KMS-11 (cell line): ENCODE results near the gene ENTREP3.
"Not testable (repeated sequence)": the region's sequence is repeated elsewhere in the genome, so short reads cannot be mapped to it uniquely, and the experiment has no call there.

Source experiments
- H2AFZ ChIP-seq: fragments of 200-600 bp; sonication (generic); 2 replicates; pipeline ENCODE4 v1.6.1; 2016; ENCODE audit warnings: antibody characterized with exemption, mixed run types, low read depth
- H3K27ac ChIP-seq: fragments of 200-600 bp; sonication (generic); 2 replicates; pipeline ENCODE4 v1.6.1; 2016; ENCODE audit warnings: mild to moderate bottlenecking, mixed run types
- H3K27me3 ChIP-seq: fragments of 200-600 bp; sonication (generic); 2 replicates; pipeline ENCODE4 v1.6.1; 2017; ENCODE audit warnings: mild to moderate bottlenecking, low read depth, mixed run types, moderate library complexity; ENCODE audit not compliant: insufficient read depth
- H3K36me3 ChIP-seq: fragments of 200-600 bp; sonication (generic); 2 replicates; pipeline ENCODE4 v1.6.1; 2017; ENCODE audit warnings: mild to moderate bottlenecking, mixed run types; ENCODE audit not compliant: insufficient read depth
- H3K4me1 ChIP-seq: fragments of 200-600 bp; sonication (generic); 2 replicates; pipeline ENCODE4 v1.6.1; 2016; ENCODE audit warnings: mild to moderate bottlenecking, low read depth, mixed run types; ENCODE audit not compliant: poor library complexity, severe bottlenecking
- H3K4me2 ChIP-seq: fragments of 200-600 bp; sonication (generic); 2 replicates; pipeline ENCODE4 v1.7.0; 2016; ENCODE audit warnings: mild to moderate bottlenecking, mixed run types
- H3K4me3 ChIP-seq: fragments of 200-600 bp; sonication (generic); IDR thresholded peaks from 2 replicates; pipeline ENCODE4 v1.6.1; 2017; ENCODE audit warnings: low read depth, low read length, mixed read lengths; ENCODE audit not compliant: insufficient read depth
- H3K79me2 ChIP-seq: fragments of 200-600 bp; sonication (generic); 2 replicates; pipeline ENCODE4 v1.6.1; 2016; ENCODE audit warnings: low read depth, mixed run types; ENCODE audit not compliant: insufficient read depth
- H3K9ac ChIP-seq: fragments of 200-600 bp; sonication (generic); 2 replicates; pipeline ENCODE4 v1.6.1; 2016; ENCODE audit warnings: mild to moderate bottlenecking, mixed run types
- H4K20me1 ChIP-seq: fragments of 200-600 bp; sonication (generic); 2 replicates; pipeline ENCODE4 v1.6.1; 2016; ENCODE audit warnings: mild to moderate bottlenecking, mixed run types; ENCODE audit not compliant: insufficient read depth
- TF ChIP-seq, protein P1 (sequence below): fragments of 200-600 bp; sonication (generic); conservative IDR thresholded peaks from 2 replicates; pipeline ENCODE4 v1.6.1; 2017; ENCODE audit warnings: low read depth, mild to moderate bottlenecking, antibody characterized with exemption, low read length, moderate library complexity, mixed read lengths

The ENTREP3 gene

DNA sequence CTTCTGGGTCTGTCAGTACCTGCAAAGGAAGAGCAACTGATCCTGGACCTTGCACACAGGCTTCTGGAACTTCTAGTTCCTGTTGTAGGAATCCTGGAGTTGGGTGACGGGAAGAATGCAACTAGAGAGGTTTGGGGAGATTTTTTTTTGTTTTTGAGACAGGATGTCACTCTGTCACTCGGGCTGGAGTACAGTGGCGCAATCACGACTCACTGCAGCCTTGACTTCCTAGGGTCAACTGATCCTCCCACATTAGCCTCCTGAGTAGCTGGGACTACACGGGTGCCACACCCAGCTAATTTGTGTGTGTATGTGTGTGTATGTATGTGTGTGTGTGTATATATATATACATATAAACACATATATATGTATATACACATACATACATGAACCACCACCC lies 18.8 kb downstream of the ENTREP3 start:
- Histone ChIP-seq H3K4me2 (no peak overlapping the region), H3K79me2 (no peaks in the 10 kb centered on the region), H4K20me1 (no peaks in the 10 kb centered on the region), H3K27ac (no peak overlapping the region), H3K4me1 (peaks cover 10% of the 10 kb centered on the region), H2AFZ (no peak overlapping the region), H3K4me3 (no peak overlapping the region), H3K9ac (no peak overlapping the region), H3K36me3 (no peaks in the 10 kb centered on the region; the same call in 1 of the 2 replicates), H3K27me3 (no peaks in the 10 kb centered on the region)
- TF ChIP-seq, protein P1, sequence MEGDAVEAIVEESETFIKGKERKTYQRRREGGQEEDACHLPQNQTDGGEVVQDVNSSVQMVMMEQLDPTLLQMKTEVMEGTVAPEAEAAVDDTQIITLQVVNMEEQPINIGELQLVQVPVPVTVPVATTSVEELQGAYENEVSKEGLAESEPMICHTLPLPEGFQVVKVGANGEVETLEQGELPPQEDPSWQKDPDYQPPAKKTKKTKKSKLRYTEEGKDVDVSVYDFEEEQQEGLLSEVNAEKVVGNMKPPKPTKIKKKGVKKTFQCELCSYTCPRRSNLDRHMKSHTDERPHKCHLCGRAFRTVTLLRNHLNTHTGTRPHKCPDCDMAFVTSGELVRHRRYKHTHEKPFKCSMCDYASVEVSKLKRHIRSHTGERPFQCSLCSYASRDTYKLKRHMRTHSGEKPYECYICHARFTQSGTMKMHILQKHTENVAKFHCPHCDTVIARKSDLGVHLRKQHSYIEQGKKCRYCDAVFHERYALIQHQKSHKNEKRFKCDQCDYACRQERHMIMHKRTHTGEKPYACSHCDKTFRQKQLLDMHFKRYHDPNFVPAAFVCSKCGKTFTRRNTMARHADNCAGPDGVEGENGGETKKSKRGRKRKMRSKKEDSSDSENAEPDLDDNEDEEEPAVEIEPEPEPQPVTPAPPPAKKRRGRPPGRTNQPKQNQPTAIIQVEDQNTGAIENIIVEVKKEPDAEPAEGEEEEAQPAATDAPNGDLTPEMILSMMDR: no peak

DNA sequence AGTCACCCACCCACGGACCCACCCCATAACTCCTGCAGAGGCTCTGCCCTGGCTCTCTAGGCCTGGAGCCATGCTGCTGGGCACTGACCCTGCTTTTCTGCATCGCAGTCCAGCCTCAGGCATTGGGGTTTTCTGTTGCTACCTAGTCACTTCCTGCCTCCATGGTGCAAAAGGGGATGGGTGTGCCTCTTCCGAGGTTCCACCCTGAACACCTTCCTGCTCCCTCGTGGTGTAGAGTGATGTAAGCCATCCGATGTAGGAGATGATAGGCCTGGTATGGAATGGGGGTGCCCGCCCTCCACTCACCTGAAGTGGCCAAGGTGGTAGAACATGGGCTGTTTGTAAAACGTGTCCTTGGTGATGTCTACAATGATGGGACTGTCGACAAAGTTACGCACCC lies 19.9 kb downstream of the ENTREP3 start:
- not testable (repeated sequence) for H3K4me3 ChIP-seq, H3K4me2 ChIP-seq, H3K27me3 ChIP-seq, H3K4me1 ChIP-seq, H3K36me3 ChIP-seq, H4K20me1 ChIP-seq, H3K79me2 ChIP-seq, H3K27ac ChIP-seq, H3K9ac ChIP-seq, H2AFZ ChIP-seq

DNA sequence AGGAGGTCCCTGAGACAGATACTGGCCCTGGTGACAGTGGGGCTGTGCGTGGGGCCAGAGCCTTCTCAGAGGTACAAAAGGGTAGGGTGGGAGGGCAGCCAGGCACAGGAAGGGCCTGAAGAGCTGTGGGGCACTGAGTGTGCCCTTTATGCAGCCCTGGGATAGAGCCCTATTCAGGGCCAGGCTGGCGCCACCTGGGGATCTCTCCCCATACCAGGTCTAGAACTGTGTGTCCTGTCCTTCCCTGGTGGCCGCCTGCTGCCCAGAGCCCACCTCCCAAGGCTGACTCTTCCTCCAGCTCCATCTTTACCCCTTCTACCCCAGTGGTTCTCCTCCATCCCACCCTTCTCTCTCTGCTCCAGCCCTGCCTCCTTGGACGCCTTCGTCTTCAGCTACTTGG lies 21.8 kb downstream of the ENTREP3 start:
- H4K20me1 ChIP-seq, H3K79me2 ChIP-seq, H3K9ac ChIP-seq, H2AFZ ChIP-seq, H3K36me3 ChIP-seq, H3K4me2 ChIP-seq, H3K27ac ChIP-seq, H3K27me3 ChIP-seq, H3K4me1 ChIP-seq, H3K4me3 ChIP-seq: not testable (repeated sequence)

DNA sequence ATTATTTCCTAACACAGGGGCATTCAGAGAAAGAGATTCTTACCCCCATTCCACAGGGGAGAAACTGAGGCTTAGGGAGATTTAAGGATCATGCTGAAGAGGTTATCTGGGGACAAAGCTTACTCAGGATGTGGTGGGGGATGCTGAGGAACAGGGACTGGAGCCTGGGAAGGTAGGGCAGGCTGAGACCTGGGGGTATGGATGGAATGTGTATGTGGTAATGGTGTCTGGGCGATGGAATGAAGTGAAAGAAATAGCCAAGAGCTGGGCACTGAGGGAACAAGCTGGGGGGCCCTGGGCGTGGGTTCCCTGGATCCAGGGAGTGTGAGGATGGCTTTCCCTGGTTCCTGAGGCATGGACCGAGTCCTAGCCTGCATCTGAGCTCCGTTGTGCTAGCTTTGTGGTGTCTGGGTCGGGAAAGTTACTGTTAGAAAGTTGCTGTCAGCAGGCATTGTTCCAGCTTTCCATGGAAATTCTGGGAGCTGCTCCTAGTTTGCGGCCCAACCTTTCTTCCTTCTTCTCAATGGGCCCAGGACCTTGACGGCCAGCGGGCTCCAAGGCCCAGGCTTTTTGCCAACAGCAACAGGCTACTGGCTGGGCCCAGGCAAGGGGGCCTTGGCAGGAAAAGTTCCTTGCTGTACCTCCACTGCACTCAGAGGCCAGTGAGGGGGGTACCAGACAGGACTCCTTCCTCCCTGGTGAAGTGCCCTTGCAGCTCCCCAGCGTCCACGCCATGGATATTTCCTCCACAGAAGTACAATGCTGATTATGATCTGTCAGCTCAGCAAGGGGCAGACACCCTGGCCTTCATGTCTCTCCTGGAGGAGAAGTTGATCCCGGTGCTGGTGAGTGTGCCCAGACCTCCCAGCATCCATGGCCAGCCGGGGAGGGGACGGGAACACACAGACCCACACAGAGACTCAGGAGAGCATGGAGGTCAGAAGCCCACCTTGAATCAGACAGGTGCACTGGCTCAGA lies 23.0 kb downstream of the ENTREP3 start:
- H3K27ac ChIP-seq, H3K9ac ChIP-seq, H3K27me3 ChIP-seq, H4K20me1 ChIP-seq, H3K79me2 ChIP-seq, H3K36me3 ChIP-seq, H3K4me3 ChIP-seq, H2AFZ ChIP-seq, H3K4me1 ChIP-seq, H3K4me2 ChIP-seq: not testable (repeated sequence)

DNA sequence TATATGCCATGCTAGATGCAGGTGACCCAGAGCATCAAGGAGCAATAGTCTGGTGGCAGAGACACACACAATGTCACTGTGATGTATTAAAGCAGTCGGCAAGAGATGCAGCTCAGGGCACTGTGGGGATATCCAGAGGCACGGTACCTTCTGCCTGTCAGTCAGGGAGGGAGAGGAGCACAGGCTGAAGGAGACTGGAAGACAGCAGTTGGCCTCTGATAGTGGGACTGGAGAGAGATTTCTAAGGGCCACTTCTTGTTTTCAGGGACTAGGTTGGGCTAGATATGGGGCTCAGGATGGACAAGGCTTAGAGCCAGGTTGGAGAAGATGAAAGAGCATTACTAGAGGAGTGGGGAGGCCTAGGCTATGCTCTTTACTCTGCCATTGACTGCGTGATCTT lies 24.0 kb downstream of the ENTREP3 start:
- not testable (repeated sequence) for H3K79me2 ChIP-seq, H4K20me1 ChIP-seq, H3K27me3 ChIP-seq, H3K4me1 ChIP-seq, H3K9ac ChIP-seq, H3K4me2 ChIP-seq, H3K36me3 ChIP-seq, H3K4me3 ChIP-seq, H3K27ac ChIP-seq, H2AFZ ChIP-seq

DNA sequence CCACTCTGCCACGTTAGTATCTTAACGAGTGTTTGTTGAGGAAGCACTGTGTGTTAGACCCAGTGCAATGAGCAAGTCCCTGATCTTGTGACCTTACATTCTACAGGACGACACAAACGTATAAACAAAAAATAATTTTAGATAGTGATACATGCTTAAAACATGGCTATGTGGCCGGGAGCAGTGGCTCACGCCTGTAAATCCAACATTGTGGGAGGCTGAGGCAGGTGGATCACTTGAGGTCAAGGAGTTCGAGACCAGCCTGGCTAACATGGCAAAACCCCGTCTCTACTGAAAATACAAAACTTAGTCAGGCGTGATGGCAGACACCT lies 27.2 kb downstream of the ENTREP3 start:
- peak overlapping the region; percentile 44 for H3K4me2 ChIP-seq
- peak overlapping the region; percentile 16; the same call in 1 of the 2 replicates for H3K9ac ChIP-seq

More for the DNA sequence above, 27.2 kb downstream of the ENTREP3 start:
- Histone ChIP-seq H3K4me3 (no peak overlapping the region), H3K4me1 (peaks cover 20% of the 10 kb centered on the region), H3K27me3 (peaks cover 8% of the 10 kb centered on the region; the same call in 1 of the 2 replicates), H3K36me3 (no peaks in the 10 kb centered on the region), H4K20me1 (no peaks in the 10 kb centered on the region), H2AFZ (peak overlapping the region; percentile 68), H3K27ac (peak overlapping the region; percentile 2; the same call in 1 of the 2 replicates), H3K79me2 (peaks cover 19% of the 10 kb centered on the region)
- TF ChIP-seq, protein P1: no peak
